Right renal cortex interstitium (tissue), 3 donors: ENCODE data around the gene TBC1D7. TPM values are rescaled to one million over a fixed set of nuclear protein-coding genes. Genes with fewer than 3 reads are reported as not detected.

Experiments used
- DNase-seq, 3 donors: peaks; one replicate each; pipeline ENCODE4 v3.0.0-alpha.2; 2013; ENCODE audit warnings: low read depth in 3 of 3, low spot score in 2 of 3
- polyA plus RNA-seq, 3 donors: library from polyadenylated mRNA; unstranded; fragments of 120-200 nt; gene quantifications; one replicate each; pipeline ENCODE4 v1.2.1, GENCODE V29; 2013; ENCODE audit not compliant: insufficient read length in 3 of 3

Gene TBC1D7
- polyA plus RNA-seq, result 10 to 100 TPM; 33.0 to 44.9 (median 39.8) TPM

- DNase-seq, result peak; percentile 77 to 78 (median 77)
Observed at GRCh38 chr6:13328076-13328874, at the start of gene TBC1D7. Gene TBC1D7, minus strand, starts transcription at chr6:13328537. Its CDS starts 1,639 bp downstream, at chr6:13326898.

GRCh38 chr6:13377054-13377758 lies 48.9 kb upstream of the TBC1D7 start:
- DNase-seq, result no peak

GRCh38 chr6:13375360-13375878 lies 47.1 kb upstream of the TBC1D7 start:
- no peak for DNase-seq

- no peak for DNase-seq
Observed at GRCh38 chr6:13373919-13374318, 45.6 kb upstream of the TBC1D7 start.

- no peak for DNase-seq
Observed at GRCh38 chr6:13373488-13373886, 45.1 kb upstream of the TBC1D7 start.

- no peak for DNase-seq
Observed at GRCh38 chr6:13372688-13373487, 44.6 kb upstream of the TBC1D7 start.

GRCh38 chr6:13372076-13372475 lies 43.7 kb upstream of the TBC1D7 start:
- DNase-seq, result no peak

GRCh38 chr6:13371421-13372072 lies 43.2 kb upstream of the TBC1D7 start:
- DNase-seq, result no peak

- DNase-seq, result no peak
Observed at GRCh38 chr6:13370623-13371022, 42.3 kb upstream of the TBC1D7 start.

- DNase-seq, result no peak
Observed at GRCh38 chr6:13369591-13369990, 41.3 kb upstream of the TBC1D7 start.

- no peak for DNase-seq
Observed at GRCh38 chr6:13368731-13369115, 40.4 kb upstream of the TBC1D7 start.

- DNase-seq, result no peak
Observed at GRCh38 chr6:13368079-13368730, 39.9 kb upstream of the TBC1D7 start.

- no peak for DNase-seq
Observed at GRCh38 chr6:13367396-13367795, 39.1 kb upstream of the TBC1D7 start.

GRCh38 chr6:13365320-13365719 lies 37.0 kb upstream of the TBC1D7 start:
- no peak for DNase-seq

- DNase-seq, result no peak
Observed at GRCh38 chr6:13364842-13365241, 36.5 kb upstream of the TBC1D7 start.

- DNase-seq, result no peak
Observed at GRCh38 chr6:13362412-13362811, 34.1 kb upstream of the TBC1D7 start.

- DNase-seq, result no peak
Observed at GRCh38 chr6:13360671-13361540, 32.6 kb upstream of the TBC1D7 start.

GRCh38 chr6:13359287-13359686 lies 30.9 kb upstream of the TBC1D7 start:
- DNase-seq, result no peak

- DNase-seq, result no peak
Observed at GRCh38 chr6:13358511-13358910, 30.2 kb upstream of the TBC1D7 start.
